ENCODE measurements around the gene TNRC6C. TPM values are rescaled to one million over a fixed set of nuclear protein-coding genes. Genes with fewer than 3 reads are reported as not detected.

TNRC6C gene
- total and polyA plus RNA-seq, 2 of the 13 experiments (the other 11 are each of a cell fraction or from before 2014, with no cell fraction given) = 0.66 to 4.9 TPM

GRCh38 chr17:78132084-78132676 lies 173.7 kb downstream of the TNRC6C start (continued):
- TF ChIP-seq THAP9 (CRISPR knock-in tag; IDR thresholded peaks at IDR 0.05; ENCODE audit: borderline replicate concordance) (0 out of 2 replicates have a peak, but pooled peaks have one; percentile 48), HDAC2 (CRISPR knock-in tag; IDR thresholded peaks at IDR 0.05) (0 out of 2 replicates have a peak, but pooled peaks have one; percentile 13), ZNF547 (CRISPR knock-in tag; IDR thresholded peaks at IDR 0.05) (peak; percentile 68), PAWR (CRISPR knock-in tag; IDR thresholded peaks at IDR 0.05; ENCODE audit: borderline replicate concordance) (no peak), SMARCC2 (IDR thresholded peaks at IDR 0.05) (no peak), ZNF136 (CRISPR knock-in tag; IDR thresholded peaks at IDR 0.05; ENCODE audit: low read depth) (peak; percentile 74; the same call in 1 of the 2 replicates), DBP (CRISPR knock-in tag; IDR thresholded peaks at IDR 0.05; ENCODE audit: not compliant biosample characterization) (no peak), ZNF605 (CRISPR knock-in tag; IDR thresholded peaks at IDR 0.05) (peak; percentile 57; the same call in 1 of the 2 replicates), ZNF687 (CRISPR knock-in tag; IDR thresholded peaks at IDR 0.05) (peak; percentile 87), GABPB1 (CRISPR knock-in tag; IDR thresholded peaks at IDR 0.05) (peak; percentile 59), PAXIP1 (CRISPR knock-in tag; conservative IDR thresholded peaks at IDR 0.05) (peak; percentile 24; the same call in 1 of the 2 replicates), ZNF251 (CRISPR knock-in tag; IDR thresholded peaks at IDR 0.05) (no peak), MAFK (conservative IDR thresholded peaks at IDR 0.05 in 1 of 2, IDR thresholded peaks at IDR 0.05 in 1 of 2; ENCODE audit: low read length in 2 of 2) (no peak), ZNF274 (CRISPR knock-in tag; IDR thresholded peaks at IDR 0.05) (peak; percentile 65; the same call in 1 of the 2 replicates), RXRA (CRISPR knock-in tag; IDR thresholded peaks at IDR 0.05) (0 out of 2 replicates have a peak, but pooled peaks have one; percentile 37)
